GM10248 (cell line): ENCODE data around the gene GUCY2C.
A peak's percentile ranks its signal among the peaks of the same experiment; 100 is the strongest.

Experiments used
- CTCF ChIA-PET: fragments of 300-600 bp; sonication (Branson Sonifier 250); formaldehyde crosslinking; extraction: SDS; loops from one replicate; lab custom pipeline; 2021; ENCODE audit warnings: antibody characterized with exemption; lab: Yijun Ruan, JAX
- POLR2A ChIA-PET: fragments of 350-650 bp; sonication (Branson Sonifier 250); formaldehyde crosslinking; extraction: SDS; loops from one replicate; lab custom pipeline; 2020; ENCODE audit warnings: antibody characterized with exemption; lab: Yijun Ruan, JAX
- DNase-seq: peaks from one replicate; pipeline ENCODE4 v3.0.0; 2012; ENCODE audit errors: extremely low spot score
- TF ChIP-seq, protein P1 (sequence below): IDR thresholded peaks from 2 replicates; pipeline ENCODE4 v1.5.1; 2012; ENCODE audit warnings: mild to moderate bottlenecking, low read depth; ENCODE audit errors: extremely low read depth, missing control alignments, control extremely low read depth

The GUCY2C gene

DNA sequence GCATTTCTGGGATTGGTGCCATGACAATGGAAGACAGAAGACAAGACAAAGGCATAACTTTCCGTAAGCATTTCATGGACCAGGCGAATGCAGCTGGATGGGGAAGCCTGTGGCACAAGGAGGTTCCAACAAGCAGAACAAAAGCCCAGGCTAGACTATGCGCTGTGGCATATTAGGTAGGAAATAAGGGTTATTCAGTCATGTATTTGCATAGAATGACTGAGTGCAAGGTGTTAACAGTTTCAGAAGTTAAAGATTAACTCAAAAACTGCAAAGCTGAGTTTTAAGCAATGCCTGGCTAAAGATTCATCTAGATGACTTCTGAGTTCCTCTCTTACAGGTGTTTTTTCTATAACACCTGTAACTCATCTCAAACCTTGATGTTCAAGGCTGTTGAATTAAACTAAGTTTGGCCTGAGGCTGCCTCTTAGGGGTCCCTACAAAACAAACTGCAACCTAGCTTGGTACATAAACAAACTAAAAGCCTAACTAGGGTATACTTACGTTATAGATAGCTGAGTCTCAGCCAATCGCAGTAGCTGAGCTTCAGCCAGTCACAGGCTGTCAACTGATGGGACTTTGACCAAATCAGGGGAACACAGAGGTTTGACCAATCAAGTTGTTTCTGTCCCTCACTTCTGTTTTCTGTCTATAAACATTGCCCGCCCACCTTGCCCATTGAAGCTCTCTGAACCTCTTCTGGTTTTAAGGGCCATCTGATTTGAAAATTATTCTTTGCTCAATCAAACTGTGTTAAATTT lies 76.5 kb downstream of the GUCY2C start:
- TF ChIP-seq, protein P1, sequence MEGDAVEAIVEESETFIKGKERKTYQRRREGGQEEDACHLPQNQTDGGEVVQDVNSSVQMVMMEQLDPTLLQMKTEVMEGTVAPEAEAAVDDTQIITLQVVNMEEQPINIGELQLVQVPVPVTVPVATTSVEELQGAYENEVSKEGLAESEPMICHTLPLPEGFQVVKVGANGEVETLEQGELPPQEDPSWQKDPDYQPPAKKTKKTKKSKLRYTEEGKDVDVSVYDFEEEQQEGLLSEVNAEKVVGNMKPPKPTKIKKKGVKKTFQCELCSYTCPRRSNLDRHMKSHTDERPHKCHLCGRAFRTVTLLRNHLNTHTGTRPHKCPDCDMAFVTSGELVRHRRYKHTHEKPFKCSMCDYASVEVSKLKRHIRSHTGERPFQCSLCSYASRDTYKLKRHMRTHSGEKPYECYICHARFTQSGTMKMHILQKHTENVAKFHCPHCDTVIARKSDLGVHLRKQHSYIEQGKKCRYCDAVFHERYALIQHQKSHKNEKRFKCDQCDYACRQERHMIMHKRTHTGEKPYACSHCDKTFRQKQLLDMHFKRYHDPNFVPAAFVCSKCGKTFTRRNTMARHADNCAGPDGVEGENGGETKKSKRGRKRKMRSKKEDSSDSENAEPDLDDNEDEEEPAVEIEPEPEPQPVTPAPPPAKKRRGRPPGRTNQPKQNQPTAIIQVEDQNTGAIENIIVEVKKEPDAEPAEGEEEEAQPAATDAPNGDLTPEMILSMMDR = no peak
- ChIA-PET CTCF (interaction anchor here (0.9 to 4.1 kb wide), 10 partner anchors 8 to 434 kb away, joined by 3 to 15 read pairs (median 3); no protein-coding TSS in a partner anchor), POLR2A (no interaction called here)
- DNase-seq = peak; percentile 20

DNA sequence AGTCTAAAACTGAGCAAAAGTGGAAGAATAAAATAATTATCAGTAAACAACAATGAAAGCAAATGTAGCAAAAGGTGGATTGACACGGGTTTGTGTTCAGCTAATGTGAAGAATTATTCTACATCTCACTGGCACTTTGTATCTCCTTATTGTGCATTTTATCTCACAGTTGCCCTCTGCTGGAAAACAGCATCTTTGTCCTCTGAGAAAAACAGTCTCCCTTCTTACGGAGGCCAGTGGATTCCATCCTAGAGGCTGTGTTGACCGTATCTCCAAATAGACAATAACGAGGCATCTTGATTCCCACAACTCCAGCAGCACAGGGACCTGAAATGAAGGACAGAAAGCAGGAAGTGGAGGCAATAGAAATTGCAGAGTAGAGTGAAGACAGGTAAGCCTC lies 77.4 kb downstream of the GUCY2C start:
- CTCF ChIA-PET = interaction anchor here (0.9 to 4.1 kb wide), 7 partner anchors 8 to 381 kb away, joined by 3 to 15 read pairs (median 4); no protein-coding TSS in a partner anchor
- DNase-seq = no peak
- POLR2A ChIA-PET = no interaction called here
- TF ChIP-seq, protein P1 = no peak

DNA sequence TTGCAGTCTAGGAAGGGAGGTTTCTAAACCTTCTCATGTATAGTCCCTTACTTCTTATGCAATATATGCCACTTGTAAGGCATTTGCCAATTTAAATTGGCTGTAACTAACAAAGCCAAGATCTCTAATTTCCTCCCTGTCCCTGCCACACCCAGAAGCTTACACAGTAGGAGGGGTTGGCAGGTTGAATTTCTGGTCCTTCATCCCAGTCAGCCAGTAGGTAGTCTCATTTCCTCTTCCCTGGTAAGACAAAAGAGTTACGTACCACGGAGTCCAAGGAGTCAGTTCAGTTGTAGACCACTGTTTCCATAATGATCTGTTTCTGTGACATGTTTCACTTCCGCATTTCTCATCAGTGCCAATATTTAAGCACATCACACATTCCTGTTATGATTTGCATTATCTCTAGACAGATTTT lies 81.7 kb downstream of the GUCY2C start:
- TF ChIP-seq, protein P1 = no peak
- ChIA-PET POLR2A (no interaction called here), CTCF (interaction anchor here (1.8 to 3.8 kb wide), 2 partner anchors 10 to 376 kb away, joined by 8 to 17 read pairs; no protein-coding TSS in a partner anchor)
- peak; percentile 31 for DNase-seq

DNA sequence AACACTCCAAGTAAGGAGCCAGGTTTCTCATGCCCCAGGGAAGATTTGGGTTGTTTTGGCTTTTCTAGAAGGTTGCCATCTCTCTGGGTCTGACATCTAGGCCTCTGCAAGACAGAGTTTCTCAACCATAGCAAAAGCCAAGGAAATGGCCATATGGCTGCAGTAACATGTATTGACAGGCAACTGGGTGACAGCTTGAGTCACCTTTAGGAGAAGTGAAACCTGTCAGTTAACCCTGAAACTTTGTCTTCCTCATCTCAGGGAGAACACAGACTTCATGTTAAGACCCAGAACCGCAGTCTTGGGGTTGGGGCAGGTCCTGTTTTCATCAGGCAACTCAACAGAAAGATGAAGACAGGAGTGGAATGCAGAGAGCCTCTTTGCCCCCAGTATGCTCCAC lies 82.7 kb downstream of the GUCY2C start:
- ChIA-PET POLR2A (no interaction called here), CTCF (interaction anchor here (1.0 to 3.8 kb wide), 8 partner anchors 11 to 375 kb away, joined by 3 to 17 read pairs (median 6); no protein-coding TSS in a partner anchor)
- TF ChIP-seq, protein P1 = no peak
- DNase-seq = peak; percentile 53

DNA sequence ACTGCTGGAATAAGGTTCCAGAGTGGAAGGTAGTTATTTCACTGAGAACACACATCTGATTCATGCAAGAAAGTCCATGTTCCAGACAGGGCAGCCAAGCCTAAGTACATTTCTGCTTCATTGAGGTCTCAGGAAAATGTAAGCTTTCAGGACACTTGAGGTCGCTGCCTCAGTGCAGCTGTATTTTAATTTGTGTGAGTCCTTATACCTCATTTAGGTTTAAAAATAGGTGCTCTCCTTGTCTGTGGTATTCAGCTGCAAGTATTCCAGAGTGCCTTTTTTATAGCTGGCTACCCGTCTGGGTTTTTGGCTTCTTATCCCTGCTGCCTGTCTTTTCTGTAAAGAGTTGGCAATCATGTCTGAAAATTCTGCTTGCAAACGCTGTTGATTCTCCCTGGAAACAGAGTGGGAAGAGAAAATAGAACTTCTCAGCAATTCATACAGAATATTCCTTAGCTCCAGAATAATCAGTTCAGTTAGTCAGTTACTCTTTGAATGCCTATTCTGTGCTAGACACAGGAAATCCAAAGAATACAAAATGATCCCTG lies 83.4 kb downstream of the GUCY2C start:
- POLR2A ChIA-PET = no interaction called here
- DNase-seq = no peak
- CTCF ChIA-PET = interaction anchor here (1.0 to 3.8 kb wide), 10 partner anchors 7 to 374 kb away, joined by 3 to 17 read pairs (median 6); no protein-coding TSS in a partner anchor

DNA sequence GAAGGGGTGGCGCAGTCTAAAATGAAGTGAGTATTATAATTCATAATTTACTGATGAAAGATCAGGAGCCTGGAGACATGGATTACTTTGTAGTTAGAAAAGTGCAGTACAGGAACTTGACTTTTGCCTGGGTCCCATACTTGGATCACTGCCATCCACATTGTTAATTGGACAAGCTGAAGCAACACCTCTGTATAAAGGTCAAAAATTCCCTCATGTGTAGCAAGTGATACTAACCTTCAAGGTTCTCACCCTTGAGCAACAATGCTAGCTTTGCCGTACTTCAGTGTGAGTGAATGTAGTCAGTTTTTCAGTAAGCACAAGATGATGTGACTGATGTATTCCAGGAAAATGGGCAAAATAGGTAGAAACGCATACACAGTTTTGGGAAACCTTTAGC lies 84.1 kb downstream of the GUCY2C start:
- ChIA-PET POLR2A (no interaction called here), CTCF (interaction anchor here (1.4 to 3.8 kb wide), 4 partner anchors 8 to 374 kb away, joined by 4 to 17 read pairs (median 9); no protein-coding TSS in a partner anchor)
- TF ChIP-seq, protein P1 = no peak
- DNase-seq = no peak

More for the DNA sequence above, 83.4 kb downstream of the GUCY2C start:
- TF ChIP-seq, protein P1 = no peak
